DMS 273 treated with DMSO at 0.1 percent for 48 hours (cell line): ENCODE measurements around the gene MPG.
A peak's percentile ranks its signal among the peaks of the same experiment; 100 is the strongest.

Experiments used
- DNase-seq: peaks from one replicate; lab custom pipeline; 2025; lab: John Stamatoyannopoulos, UW

Gene MPG

DNA sequence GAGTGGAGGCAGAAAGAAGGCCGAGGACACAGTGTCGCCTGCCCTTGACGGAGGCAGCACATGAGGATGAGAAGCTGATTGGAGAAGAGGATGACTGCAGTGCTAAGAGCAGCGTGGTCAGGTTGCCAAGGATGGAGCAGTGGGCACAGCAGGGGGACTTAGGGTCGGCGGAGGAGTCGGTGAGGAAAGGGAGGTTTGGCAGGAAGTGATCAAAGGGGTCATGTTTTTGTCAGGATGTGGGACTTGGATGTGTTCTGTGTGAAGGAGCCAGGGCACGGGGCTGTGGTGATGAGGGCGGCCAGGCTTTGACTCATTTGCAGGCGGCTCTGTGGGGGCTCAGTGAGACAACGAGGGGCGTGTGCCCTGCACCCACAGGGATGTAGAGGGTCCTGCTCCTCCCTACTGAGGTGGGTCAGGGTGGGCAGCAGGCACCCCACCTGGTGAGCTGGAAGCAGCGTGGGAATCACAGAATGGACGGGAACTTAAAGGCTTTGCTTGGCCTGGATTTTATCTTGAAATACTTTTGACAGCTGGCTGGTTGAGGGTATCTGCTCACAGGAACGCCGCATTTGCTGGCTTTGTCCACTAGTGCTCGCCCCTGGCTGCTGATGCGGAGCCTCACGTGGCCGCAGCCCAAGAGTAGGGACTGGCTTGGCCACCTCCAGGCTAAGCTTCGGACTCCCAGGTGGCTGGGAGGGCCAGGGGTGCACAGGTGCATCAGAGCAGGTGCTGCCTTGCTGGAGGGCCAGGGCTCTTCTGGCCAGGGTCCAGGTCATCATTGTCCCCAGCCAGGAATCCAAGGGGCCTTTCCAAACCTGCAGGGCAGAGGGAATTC is 6.0 kb downstream of the MPG start:
- no peak for DNase-seq

DNA sequence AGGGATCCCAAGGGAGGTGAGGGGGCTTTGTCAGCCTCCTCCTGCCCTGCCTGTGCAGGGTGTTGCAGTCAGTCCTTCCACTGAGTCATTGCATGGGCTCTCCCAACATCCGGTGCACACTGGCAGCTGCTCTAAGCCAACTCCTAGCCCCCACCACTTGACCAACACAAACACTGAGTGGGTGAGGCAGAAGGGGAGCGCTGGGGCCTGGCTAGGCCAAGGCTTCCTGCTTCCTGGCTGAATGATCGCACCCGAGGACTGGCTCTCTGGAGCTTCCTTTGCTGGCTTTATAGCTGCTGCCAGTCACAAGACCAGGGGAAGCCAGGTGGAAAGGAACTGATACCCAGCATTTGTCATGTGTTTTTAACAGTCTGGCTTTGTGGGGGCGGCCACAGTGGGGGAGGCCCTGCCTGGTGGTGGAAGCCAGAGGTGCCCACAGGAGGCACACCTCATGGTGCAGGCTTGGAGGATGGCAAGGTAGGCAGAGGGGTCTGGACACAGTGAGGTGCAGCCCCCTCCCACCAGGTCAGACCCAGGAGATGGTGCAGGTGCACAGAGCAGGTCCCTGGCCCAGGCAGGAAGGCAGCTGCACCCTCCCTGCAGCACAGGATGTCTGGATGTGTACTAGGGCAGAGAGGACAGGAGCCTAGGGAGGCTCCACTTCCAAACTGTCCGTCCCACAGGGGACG is 6.8 kb downstream of the MPG start:
- no peak for DNase-seq

GRCh38 chr16:85407-85782 is 7.4 kb downstream of the MPG start:
- no peak for DNase-seq

DNA sequence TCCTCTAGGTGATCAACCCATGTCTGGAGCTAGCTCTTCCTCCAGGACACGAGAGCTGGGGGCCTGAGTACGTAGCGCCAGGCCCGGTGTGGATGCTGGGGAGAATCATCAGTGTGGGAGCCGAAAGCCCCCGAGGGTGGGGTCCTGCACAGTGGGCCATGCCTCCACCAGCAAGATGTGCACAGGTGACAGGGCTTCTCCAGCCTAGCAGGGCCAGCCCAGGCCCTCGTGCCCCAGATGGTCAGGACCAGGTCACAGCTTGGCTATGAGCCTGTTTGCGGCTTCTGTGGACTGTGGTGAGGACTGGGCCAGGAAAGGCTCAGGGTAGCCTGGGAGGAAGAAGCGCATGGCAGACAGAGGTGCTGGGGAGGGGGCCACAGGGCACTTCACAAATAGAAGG is 7.8 kb downstream of the MPG start:
- DNase-seq = no peak

- DNase-seq = no peak
Observed at GRCh38 chr16:86483-86952, 8.5 kb downstream of the MPG start.

DNA sequence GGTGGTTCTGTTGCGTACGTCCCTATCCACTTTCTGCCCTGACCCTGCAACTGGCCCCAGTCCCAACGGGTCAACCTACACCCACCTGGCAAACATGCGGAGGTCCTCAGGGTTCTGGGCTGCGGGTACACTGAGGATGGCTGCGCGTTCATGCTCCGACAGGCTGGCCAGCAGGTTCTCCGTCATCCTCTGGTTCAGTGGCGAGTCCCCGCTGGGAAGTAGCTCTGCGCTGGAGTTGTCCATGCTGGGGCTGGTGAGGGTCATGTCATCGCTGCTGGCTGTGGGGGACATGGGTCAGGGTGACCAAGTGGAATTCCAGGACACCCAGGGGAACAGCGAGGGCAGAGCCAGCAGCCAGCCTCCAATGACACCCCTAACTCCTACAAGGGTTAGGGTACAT is 10.6 kb downstream of the MPG start:
- DNase-seq = no peak

GRCh38 chr16:89391-90302 is 11.6 kb downstream of the MPG start:
- no peak for DNase-seq

- no peak for DNase-seq
Observed at GRCh38 chr16:91484-91883, 13.5 kb downstream of the MPG start.

- DNase-seq = no peak
Observed at GRCh38 chr16:92431-93339, 14.7 kb downstream of the MPG start.

DNA sequence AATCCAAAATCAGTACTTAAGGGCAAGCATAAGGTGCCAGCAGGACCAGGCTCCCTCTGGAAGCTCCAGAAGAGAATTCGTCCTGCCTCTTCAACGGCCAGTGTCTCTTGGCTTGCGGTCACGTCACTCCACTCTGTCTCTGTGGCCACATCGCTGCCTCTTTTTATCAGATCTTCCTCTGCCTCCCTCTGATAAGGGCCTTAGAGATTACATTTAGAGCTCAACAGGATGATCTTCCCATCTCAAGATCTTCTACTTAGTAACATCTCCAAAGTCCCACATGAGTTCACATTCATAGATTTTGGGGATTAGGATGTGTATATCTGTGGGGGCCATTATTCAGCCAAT is 16.9 kb downstream of the MPG start:
- no peak for DNase-seq

- peak; percentile 48 for DNase-seq
Observed at GRCh38 chr16:96935-97381, 18.9 kb downstream of the MPG start.

GRCh38 chr16:97822-98221 is 19.8 kb downstream of the MPG start:
- DNase-seq = no peak

- no peak for DNase-seq
Observed at GRCh38 chr16:100989-101388, 23.0 kb downstream of the MPG start.

- DNase-seq = no peak
Observed at GRCh38 chr16:101586-101985, 23.6 kb downstream of the MPG start.

DNA sequence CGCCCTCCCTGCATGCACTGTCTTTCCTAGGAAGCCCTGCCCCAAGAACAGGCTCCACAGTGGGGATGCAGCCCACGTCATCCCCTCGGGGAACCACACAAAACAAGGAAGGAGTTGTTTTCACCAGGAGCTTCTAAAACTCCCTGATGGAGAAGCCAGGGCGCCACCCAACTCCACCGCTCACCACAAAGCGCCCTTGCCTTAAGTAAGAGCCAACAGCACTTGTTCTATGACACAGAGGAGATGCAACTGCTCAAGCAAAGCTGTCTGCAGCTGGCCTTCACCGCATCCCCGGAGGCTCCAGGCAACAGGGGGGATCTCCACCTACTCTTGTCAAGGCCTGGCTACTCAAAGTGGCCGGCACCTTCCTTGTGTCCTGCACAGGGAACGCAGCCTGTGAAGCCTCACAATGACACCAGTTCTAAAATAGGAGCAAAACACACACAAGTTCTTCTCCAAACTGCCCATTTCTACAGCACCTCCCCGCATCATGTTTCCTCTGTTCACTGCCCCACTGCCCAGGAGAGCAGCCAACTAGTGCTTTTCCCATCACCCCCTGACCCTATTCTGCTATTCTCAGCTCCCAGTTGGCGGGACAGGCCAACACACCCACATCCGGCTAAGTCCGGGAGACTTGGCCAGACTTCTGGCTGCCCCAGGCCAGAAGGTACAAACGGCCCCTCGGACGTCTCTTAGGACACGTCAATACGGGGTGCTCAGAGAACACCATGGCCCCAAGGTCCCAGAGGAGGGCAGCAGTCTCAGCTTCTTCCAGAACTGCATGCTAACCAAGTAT is 24.2 kb downstream of the MPG start:
- no peak for DNase-seq

DNA sequence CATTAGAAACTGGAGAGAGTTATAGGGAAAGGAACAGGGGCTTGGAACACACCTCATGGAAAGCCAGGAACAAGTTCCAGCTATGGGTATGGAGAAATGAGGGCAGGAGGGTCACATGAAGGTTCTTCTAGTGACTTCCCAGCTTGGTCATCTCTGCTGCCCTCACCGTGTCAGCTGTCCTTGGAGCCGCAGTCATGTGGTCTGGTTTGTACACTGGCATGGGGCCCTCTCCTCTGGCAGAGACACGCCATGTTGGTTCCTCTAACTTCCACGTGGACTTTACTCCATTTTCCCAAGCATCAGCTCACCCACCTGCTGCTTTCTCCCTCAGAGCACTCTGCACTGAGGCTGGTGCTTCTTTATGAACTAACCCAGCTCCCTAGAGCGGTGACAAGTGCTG is 26.3 kb downstream of the MPG start:
- DNase-seq = no peak

DNA sequence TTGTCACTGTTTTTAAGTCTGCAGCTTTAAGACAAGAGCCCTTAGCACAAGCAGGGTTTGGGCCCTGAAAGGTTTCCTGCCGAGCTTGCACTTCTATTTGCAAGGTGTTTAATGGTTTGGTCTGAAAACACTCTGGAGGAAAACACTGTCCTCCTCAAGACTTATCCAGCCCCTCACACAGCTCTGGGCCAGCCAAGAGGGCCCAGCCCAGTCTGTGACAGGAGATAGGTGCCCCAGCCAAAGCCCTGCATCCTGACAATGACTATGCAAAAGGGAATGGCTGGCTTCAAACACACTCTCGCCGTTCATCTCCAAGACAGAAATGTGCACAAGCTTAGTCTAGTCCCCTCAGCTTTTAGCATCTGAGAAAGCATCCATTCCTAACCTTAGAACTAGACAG is 26.9 kb downstream of the MPG start:
- no peak for DNase-seq

GRCh38 chr16:105521-105920 is 27.5 kb downstream of the MPG start:
- DNase-seq = no peak

GRCh38 chr16:106623-107324 is 28.7 kb downstream of the MPG start:
- DNase-seq = peak; percentile 69
